ENCODE results near the gene POLRMT. TPM values are rescaled to one million over a fixed set of nuclear protein-coding genes. Genes with fewer than 3 reads are reported as not detected.

Gene POLRMT
- total and polyA plus RNA-seq, 4 donors, result 16.0 to 41.4 (median 35.1) TPM

DNA sequence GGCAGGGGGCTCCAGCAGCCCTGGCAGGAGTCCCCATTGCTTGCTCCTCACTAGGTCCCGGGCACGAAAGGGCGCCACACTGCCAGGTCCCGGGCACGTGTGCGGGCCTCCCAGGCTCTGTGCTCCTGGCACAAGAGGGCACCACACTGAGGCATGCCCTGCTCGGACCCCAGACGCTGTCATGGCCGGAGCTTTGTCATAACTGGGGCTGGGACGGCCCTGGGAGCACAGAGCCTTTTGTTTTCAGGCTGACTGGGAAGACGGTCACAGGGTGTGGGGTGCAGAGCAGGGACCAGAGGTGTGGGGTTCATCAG is 53.5 kb downstream of the POLRMT start:
- no peak overlapping the region for H3K9ac ChIP-seq (ENCODE audit: low read depth in 1 of 2, low read length in 2 of 2)
- no peaks in the 10 kb centered on the region for H3K9me3 ChIP-seq (ENCODE audit: control insufficient read depth in 4 of 4, low read length in 3 of 4)
- peaks cover 9 to 24% (median 13%) of the 10 kb centered on the region in 4 donors for H3K36me3 ChIP-seq (ENCODE audit: control insufficient read depth in 4 of 4, insufficient read depth in 3 of 4, low read depth in 1 of 4, low read length in 3 of 4)
- no peaks in the 10 kb centered on the region for H3K27me3 ChIP-seq (ENCODE audit: control insufficient read depth in 4 of 4, insufficient read depth in 4 of 4, low read length in 3 of 4)
- TF ChIP-seq, protein P1, sequence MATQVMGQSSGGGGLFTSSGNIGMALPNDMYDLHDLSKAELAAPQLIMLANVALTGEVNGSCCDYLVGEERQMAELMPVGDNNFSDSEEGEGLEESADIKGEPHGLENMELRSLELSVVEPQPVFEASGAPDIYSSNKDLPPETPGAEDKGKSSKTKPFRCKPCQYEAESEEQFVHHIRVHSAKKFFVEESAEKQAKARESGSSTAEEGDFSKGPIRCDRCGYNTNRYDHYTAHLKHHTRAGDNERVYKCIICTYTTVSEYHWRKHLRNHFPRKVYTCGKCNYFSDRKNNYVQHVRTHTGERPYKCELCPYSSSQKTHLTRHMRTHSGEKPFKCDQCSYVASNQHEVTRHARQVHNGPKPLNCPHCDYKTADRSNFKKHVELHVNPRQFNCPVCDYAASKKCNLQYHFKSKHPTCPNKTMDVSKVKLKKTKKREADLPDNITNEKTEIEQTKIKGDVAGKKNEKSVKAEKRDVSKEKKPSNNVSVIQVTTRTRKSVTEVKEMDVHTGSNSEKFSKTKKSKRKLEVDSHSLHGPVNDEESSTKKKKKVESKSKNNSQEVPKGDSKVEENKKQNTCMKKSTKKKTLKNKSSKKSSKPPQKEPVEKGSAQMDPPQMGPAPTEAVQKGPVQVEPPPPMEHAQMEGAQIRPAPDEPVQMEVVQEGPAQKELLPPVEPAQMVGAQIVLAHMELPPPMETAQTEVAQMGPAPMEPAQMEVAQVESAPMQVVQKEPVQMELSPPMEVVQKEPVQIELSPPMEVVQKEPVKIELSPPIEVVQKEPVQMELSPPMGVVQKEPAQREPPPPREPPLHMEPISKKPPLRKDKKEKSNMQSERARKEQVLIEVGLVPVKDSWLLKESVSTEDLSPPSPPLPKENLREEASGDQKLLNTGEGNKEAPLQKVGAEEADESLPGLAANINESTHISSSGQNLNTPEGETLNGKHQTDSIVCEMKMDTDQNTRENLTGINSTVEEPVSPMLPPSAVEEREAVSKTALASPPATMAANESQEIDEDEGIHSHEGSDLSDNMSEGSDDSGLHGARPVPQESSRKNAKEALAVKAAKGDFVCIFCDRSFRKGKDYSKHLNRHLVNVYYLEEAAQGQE (IDR thresholded peaks at IDR 0.05), result no peak
- TF ChIP-seq, protein P2, sequence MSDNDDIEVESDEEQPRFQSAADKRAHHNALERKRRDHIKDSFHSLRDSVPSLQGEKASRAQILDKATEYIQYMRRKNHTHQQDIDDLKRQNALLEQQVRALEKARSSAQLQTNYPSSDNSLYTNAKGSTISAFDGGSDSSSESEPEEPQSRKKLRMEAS (IDR thresholded peaks at IDR 0.05), result no peak
- TF ChIP-seq HNF4A (conservative IDR thresholded peaks at IDR 0.05), result no peak
- no peak for TF ChIP-seq FOXA2 (IDR thresholded peaks at IDR 0.05)
- no peak for TF ChIP-seq RAD21 (IDR thresholded peaks at IDR 0.05)
- TF ChIP-seq YY1 (IDR thresholded peaks at IDR 0.05), result no peak
- TF ChIP-seq, protein P3, sequence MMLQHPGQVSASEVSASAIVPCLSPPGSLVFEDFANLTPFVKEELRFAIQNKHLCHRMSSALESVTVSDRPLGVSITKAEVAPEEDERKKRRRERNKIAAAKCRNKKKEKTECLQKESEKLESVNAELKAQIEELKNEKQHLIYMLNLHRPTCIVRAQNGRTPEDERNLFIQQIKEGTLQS (IDR thresholded peaks at IDR 0.05), result no peak
- no peak for TF ChIP-seq EGR1 (IDR thresholded peaks at IDR 0.05; ENCODE audit: low read depth in 2 of 2)
- no peak for TF ChIP-seq SP1 (IDR thresholded peaks at IDR 0.05)
- TF ChIP-seq TAF1 (conservative IDR thresholded peaks at IDR 0.05), result no peak
- TF ChIP-seq HNF4G (IDR thresholded peaks at IDR 0.05), result no peak
- no peak for TF ChIP-seq JUND (IDR thresholded peaks at IDR 0.05)
- TF ChIP-seq GABPA (IDR thresholded peaks at IDR 0.05 in 1 of 2, conservative IDR thresholded peaks at IDR 0.05 in 1 of 2), result no peak
- TF ChIP-seq, protein P4, sequence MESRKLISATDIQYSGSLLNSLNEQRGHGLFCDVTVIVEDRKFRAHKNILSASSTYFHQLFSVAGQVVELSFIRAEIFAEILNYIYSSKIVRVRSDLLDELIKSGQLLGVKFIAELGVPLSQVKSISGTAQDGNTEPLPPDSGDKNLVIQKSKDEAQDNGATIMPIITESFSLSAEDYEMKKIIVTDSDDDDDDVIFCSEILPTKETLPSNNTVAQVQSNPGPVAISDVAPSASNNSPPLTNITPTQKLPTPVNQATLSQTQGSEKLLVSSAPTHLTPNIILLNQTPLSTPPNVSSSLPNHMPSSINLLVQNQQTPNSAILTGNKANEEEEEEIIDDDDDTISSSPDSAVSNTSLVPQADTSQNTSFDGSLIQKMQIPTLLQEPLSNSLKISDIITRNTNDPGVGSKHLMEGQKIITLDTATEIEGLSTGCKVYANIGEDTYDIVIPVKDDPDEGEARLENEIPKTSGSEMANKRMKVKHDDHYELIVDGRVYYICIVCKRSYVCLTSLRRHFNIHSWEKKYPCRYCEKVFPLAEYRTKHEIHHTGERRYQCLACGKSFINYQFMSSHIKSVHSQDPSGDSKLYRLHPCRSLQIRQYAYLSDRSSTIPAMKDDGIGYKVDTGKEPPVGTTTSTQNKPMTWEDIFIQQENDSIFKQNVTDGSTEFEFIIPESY (IDR thresholded peaks at IDR 0.05), result no peak
- no peak for TF ChIP-seq RXRA (IDR thresholded peaks at IDR 0.05)
- no peak for TF ChIP-seq FOXA1 (IDR thresholded peaks at IDR 0.05)
- no peak for TF ChIP-seq NR2F2 (IDR thresholded peaks at IDR 0.05)
- TF ChIP-seq, protein P5, sequence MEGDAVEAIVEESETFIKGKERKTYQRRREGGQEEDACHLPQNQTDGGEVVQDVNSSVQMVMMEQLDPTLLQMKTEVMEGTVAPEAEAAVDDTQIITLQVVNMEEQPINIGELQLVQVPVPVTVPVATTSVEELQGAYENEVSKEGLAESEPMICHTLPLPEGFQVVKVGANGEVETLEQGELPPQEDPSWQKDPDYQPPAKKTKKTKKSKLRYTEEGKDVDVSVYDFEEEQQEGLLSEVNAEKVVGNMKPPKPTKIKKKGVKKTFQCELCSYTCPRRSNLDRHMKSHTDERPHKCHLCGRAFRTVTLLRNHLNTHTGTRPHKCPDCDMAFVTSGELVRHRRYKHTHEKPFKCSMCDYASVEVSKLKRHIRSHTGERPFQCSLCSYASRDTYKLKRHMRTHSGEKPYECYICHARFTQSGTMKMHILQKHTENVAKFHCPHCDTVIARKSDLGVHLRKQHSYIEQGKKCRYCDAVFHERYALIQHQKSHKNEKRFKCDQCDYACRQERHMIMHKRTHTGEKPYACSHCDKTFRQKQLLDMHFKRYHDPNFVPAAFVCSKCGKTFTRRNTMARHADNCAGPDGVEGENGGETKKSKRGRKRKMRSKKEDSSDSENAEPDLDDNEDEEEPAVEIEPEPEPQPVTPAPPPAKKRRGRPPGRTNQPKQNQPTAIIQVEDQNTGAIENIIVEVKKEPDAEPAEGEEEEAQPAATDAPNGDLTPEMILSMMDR (IDR thresholded peaks at IDR 0.05; ENCODE audit: low read depth, low read length, missing input control), result no peak
- H3K4me1 ChIP-seq (ENCODE audit: control insufficient read depth in 4 of 4, insufficient read depth in 4 of 4, low read length in 3 of 4), result peaks cover 14 to 16% (median 15%) of the 10 kb centered on the region in 4 donors
- no peak overlapping the region for H3K27ac ChIP-seq (ENCODE audit: low read depth in 1 of 2, low read length in 2 of 2)
- DNase-seq (ENCODE audit: low spot score), result no peak
- no peak overlapping the region for H3K4me3 ChIP-seq (ENCODE audit: low read depth in 1 of 3, low read length in 3 of 3)
- WGBS, result 94% methylated on average over 11 of the region's 11 CpGs

Data from liver (tissue), 9 donors.